Adrenal gland (tissue), 12 donors: ENCODE data around the gene SETSIP. TPM values are rescaled to one million over a fixed set of nuclear protein-coding genes. Genes with fewer than 3 reads are reported as not detected.
A peak's percentile ranks its signal among the peaks of the same experiment; 100 is the strongest.
"Not testable (repeated sequence)": the region's sequence is repeated elsewhere in the genome, so short reads cannot be mapped to it uniquely, and the experiment has no call there.

ENCODE experiments used
- DNase-seq, 7 donors: peaks; one replicate each; pipeline ENCODE4 v3.0.0-alpha.2; 2019 to 2020
- H3K27ac ChIP-seq, 5 donors: fragments of 200-600 bp; sonication (generic) in 4 of 5; 1 replicate in 3 of 5; 2 replicates in 2 of 5; pipeline versions ENCODE4 v1.5.1 to v1.8.0; 2016 to 2020; ENCODE audit warnings: mild to moderate bottlenecking in 1 of 5
- H3K27me3 ChIP-seq: fragments of 200-600 bp; 2 replicates; pipeline ENCODE4 v1.8.0; 2021
- H3K36me3 ChIP-seq, 2 donors: fragments of 200-600 bp; replicated peaks in 1 of 2; 1 replicate in 1 of 2; 2 replicates in 1 of 2; pipeline versions ENCODE4 v1.5.1 to v1.8.0; 2018 to 2022
- H3K4me1 ChIP-seq, 2 donors: fragments of 200-600 bp; replicated peaks in 1 of 2; 1 replicate in 1 of 2; 2 replicates in 1 of 2; pipeline versions ENCODE4 v1.5.1 to v1.8.0; 2018 to 2021
- H3K4me3 ChIP-seq, 4 donors: fragments of 200-600 bp; sonication (generic) in 3 of 4; one replicate each; pipeline ENCODE4 v1.5.1; 2016 to 2018
- H3K9me3 ChIP-seq, 3 donors: fragments of 200-600 bp; sonication (generic) in 1 of 3; replicated peaks in 1 of 3; 1 replicate in 2 of 3; 2 replicates in 1 of 3; pipeline versions ENCODE4 v1.5.1 to v1.8.0; 2016 to 2021
- POLR2A ChIP-seq, 2 donors: fragments of 450-650 bp; IDR thresholded peaks; one replicate each; pipeline ENCODE4 v1.6.1; 2017; ENCODE audit warnings: antibody characterized with exemption in 2 of 2, mild to moderate bottlenecking in 2 of 2, moderate library complexity in 1 of 2
- WGBS, 4 donors: extraction: QIAGEN DNeasy Blood & Tissue Kit in 2 of 4; methylation state at CpG; one replicate each; pipeline versions ENCODE4 v1.1.5 to v1.1.7; 2013 to 2017; 5-methylcytosine and 5-hydroxymethylcytosine counted together
- intact Hi-C, 2 donors: fragments of 100-400 bp; cut with DNase I; formaldehyde crosslinking; loops; one replicate each; pipeline versions ENCODE4 v1.14.1 to v1.15.0; 2022 to 2023
- polyA plus RNA-seq, 3 donors: library from polyadenylated mRNA; stranded (reverse); fragments of 200-250 nt in 2 of 3; fragments of 350-450 nt in 1 of 3; fragmentation: Illumina TruSeq in 1 of 3; extraction: RNeasy Lipid Tissue Mini Kit (QIAGEN cat#74804) in 1 of 3; gene quantifications; one replicate each; pipeline ENCODE4 v1.2.3, GENCODE V29; 2013 to 2014
- total RNA-seq, 9 donors: library from RNA; depleted of rRNA in 4 of 9; stranded (reverse); fragments of >200 nt in 4 of 9; fragments of 120-200 nt in 1 of 9; fragmentation: NEBNext Ultra II Directional in 1 of 9; extraction: Animal tissue kit (Norgen Biotek cat#: 25700) in 1 of 9; gene quantifications; one replicate each; pipeline versions ENCODE4 v1.1.0 to v1.2.4, GENCODE V29; 2013 to 2023
- TF ChIP-seq, protein P1 (sequence below), 6 experiments: fragments of 450-650 bp in 4 of 6; fragments of 200-600 bp in 2 of 6; sonication (generic) in 1 of 6; IDR thresholded peaks; 1 replicate in 5 of 6; 2 replicates in 1 of 6; pipeline versions ENCODE4 v1.5.1 to v1.8.0; 2016 to 2021; ENCODE audit warnings: antibody characterized with exemption in 6 of 6, mild to moderate bottlenecking in 2 of 6, moderate library complexity in 1 of 6
- donor health status: healthy with polysubstance abuse.
- donor health status: Bipolar disorder and iron deficiency.
- donor health status: DM: yes; HTN: yes; CAD: no.
- donor health status: DM: no; HTN: no; CAD: no.
- donor health status: DM: no; HTN: no; CAD: no.
- donor health status: DM: yes; HTN: yes; CAD: no.

Gene SETSIP
- total and polyA plus RNA-seq, 12 donors = not detected

- TF ChIP-seq, protein P1, sequence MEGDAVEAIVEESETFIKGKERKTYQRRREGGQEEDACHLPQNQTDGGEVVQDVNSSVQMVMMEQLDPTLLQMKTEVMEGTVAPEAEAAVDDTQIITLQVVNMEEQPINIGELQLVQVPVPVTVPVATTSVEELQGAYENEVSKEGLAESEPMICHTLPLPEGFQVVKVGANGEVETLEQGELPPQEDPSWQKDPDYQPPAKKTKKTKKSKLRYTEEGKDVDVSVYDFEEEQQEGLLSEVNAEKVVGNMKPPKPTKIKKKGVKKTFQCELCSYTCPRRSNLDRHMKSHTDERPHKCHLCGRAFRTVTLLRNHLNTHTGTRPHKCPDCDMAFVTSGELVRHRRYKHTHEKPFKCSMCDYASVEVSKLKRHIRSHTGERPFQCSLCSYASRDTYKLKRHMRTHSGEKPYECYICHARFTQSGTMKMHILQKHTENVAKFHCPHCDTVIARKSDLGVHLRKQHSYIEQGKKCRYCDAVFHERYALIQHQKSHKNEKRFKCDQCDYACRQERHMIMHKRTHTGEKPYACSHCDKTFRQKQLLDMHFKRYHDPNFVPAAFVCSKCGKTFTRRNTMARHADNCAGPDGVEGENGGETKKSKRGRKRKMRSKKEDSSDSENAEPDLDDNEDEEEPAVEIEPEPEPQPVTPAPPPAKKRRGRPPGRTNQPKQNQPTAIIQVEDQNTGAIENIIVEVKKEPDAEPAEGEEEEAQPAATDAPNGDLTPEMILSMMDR (IDR thresholded peaks at IDR 0.05) = no peak
- no peak for TF ChIP-seq POLR2A (IDR thresholded peaks at IDR 0.05)
- peak overlapping the region in 1 of 5 donors; percentile 70 for H3K27ac ChIP-seq
- no peaks in the 10 kb centered on the region for H3K27me3 ChIP-seq
- WGBS, 4 donors = 92 to 96% (median 94%) methylated on average over 7 of the region's 7 CpGs
- peak overlapping the region in 1 of 4 donors; percentile 91 for H3K4me3 ChIP-seq
- intact Hi-C loops = no loop called here
- no peaks in the 10 kb centered on the region for H3K36me3 ChIP-seq
- H3K9me3 ChIP-seq = no peaks in the 10 kb centered on the region
- no peak for DNase-seq
- H3K4me1 ChIP-seq = peaks cover 0 to 8% of the 10 kb centered on the region in 2 donors
Observed at GRCh38 chr1:92079441-92079840, 4.2 kb upstream of the SETSIP start.

- H3K27ac ChIP-seq, DNase-seq, H3K27me3 ChIP-seq, H3K36me3 ChIP-seq, H3K9me3 ChIP-seq, intact Hi-C loops, H3K4me3 ChIP-seq, H3K4me1 ChIP-seq: not testable (repeated sequence)
- WGBS, 4 donors = 93 to 95% (median 94%) methylated on average over 8 of the region's 8 CpGs
Observed at GRCh38 chr1:92078077-92078476, 2.9 kb upstream of the SETSIP start.

DNA sequence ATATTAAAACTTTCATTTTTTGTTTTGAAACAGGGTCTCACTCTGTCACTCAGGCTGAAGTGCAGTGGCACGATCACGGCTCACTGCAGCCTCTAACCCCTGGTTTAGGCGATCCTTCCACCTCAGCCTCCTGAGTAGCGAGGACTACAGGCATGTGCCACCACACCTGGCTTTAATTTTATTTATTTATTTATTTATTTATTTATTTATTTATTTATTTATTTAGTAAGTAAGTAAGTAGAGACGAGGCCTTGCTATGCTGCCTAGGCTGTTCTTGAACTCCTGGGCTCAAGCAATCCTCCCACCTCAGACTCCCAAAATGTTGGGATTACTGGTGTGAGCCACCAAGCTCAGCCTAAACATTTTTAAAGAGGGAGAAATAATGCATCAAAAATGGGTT, 1.2 kb upstream of the SETSIP start:
- Histone ChIP-seq H3K4me3 (no peak overlapping the region), H3K27ac (no peak overlapping the region), H3K9me3 (no peaks in the 10 kb centered on the region), H3K4me1 (peaks cover 0 to 5% of the 10 kb centered on the region in 2 donors), H3K36me3 (no peaks in the 10 kb centered on the region), H3K27me3 (no peaks in the 10 kb centered on the region)
- no peak for DNase-seq
- intact Hi-C loops = no loop called here
- TF ChIP-seq POLR2A (IDR thresholded peaks at IDR 0.05) = no peak
- TF ChIP-seq, protein P1 (IDR thresholded peaks at IDR 0.05) = no peak
- WGBS, 4 donors = 95 to 97% (median 96%) methylated on average over 5 of the region's 5 CpGs

- H3K9me3 ChIP-seq, H3K4me1 ChIP-seq, H3K36me3 ChIP-seq, H3K27me3 ChIP-seq, H3K27ac ChIP-seq, intact Hi-C loops, H3K4me3 ChIP-seq, DNase-seq: not testable (repeated sequence)
Observed at GRCh38 chr1:92074446-92074845, 765 bp downstream of the SETSIP start.

DNA sequence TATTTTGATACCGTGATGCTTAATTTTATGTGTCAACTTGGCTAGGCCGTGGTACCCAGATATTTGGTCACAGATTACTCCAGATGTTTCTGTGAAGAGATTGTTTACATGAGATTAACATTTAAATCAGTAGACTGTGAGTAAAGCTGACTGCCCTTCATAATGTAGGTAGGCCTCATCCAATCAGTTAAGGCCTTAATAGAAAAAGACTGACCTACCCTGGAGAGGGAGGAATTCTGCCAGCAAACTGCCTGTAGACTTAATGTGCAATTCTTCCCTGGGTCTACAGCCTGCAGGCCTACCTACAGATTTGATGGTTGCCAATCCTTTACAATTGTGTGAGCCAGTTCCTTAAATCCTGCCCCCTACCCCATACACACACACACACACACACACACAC, 4.3 kb downstream of the SETSIP start:
- no peak for DNase-seq
- intact Hi-C loops = no loop called here
- no peak overlapping the region for H3K27ac ChIP-seq
- no peaks in the 10 kb centered on the region for H3K36me3 ChIP-seq
- no peaks in the 10 kb centered on the region for H3K9me3 ChIP-seq
- 78 to 91% (median 88%) methylated on average over 2 of the region's 2 CpGs for WGBS, 4 donors
- H3K4me1 ChIP-seq = no peaks in the 10 kb centered on the region
- H3K4me3 ChIP-seq = no peak overlapping the region
- no peaks in the 10 kb centered on the region for H3K27me3 ChIP-seq
- TF ChIP-seq, protein P1 (IDR thresholded peaks at IDR 0.05) = no peak
